GM12878 (cell line): Measurements from ENCODE around the gene ING3. TPM values are rescaled to one million over a fixed set of nuclear protein-coding genes. Genes with fewer than 3 reads are reported as not detected.

ENCODE experiments used
- ATAC-seq: fragments of 200-7000 bp; cut with Tn5 transposase; 3 replicates; pipeline ENCODE4 v1.9.1; 2020; ENCODE audit warnings: mild to moderate bottlenecking, moderate library complexity
- BruUV-seq: library from RNA; stranded (reverse); fragments of 400-500 nt; replicated peaks from 2 replicates; lab custom pipeline; 2021; lab: Mats Ljungman, UMichigan
- CTCF ChIA-PET: fragments of 300-600 bp; sonication (Branson Sonifier 250); formaldehyde crosslinking; extraction: SDS; loops from one replicate; lab custom pipeline; 2021; ENCODE audit warnings: inconsistent platforms; lab: Yijun Ruan, JAX
- POLR2A ChIA-PET: fragments of 350-600 bp; formaldehyde crosslinking; extraction: SDS; loops from one replicate; lab custom pipeline; 2021; ENCODE audit warnings: inconsistent platforms; lab: Charles Lee
- RAD21 ChIA-PET: fragments of 300-600 bp; sonication (Branson Sonifier 250); formaldehyde crosslinking; loops from one replicate; lab custom pipeline; 2023; ENCODE audit warnings: antibody characterized with exemption; ENCODE audit not compliant: unreplicated experiment; lab: Charles Lee
- SMC1A ChIA-PET: fragments of 300-600 bp; sonication (Branson Sonifier 250); formaldehyde crosslinking; loops from one replicate; lab custom pipeline; 2023; ENCODE audit not compliant: unreplicated experiment, uncharacterized antibody; lab: Charles Lee
- DNase-seq: peaks from one replicate; pipeline ENCODE4 v3.0.0-alpha.2; 2011; ENCODE audit warnings: low read depth, low spot score
- FAIRE-seq: peaks from 3 replicates; lab custom pipeline; 2011; peaks lifted over from hg19 to GRCh38; lab: Jason Lieb, UNC
- H2AFZ ChIP-seq: 2 replicates; pipeline ENCODE4 v1.6.0; 2011; ENCODE audit warnings: low read depth, low read length, control low read depth; ENCODE audit not compliant: control insufficient read depth
- H3K27ac ChIP-seq: 2 replicates; pipeline ENCODE4 v1.5.1; 2011; ENCODE audit warnings: control low read depth; ENCODE audit not compliant: control insufficient read depth, insufficient read depth
- H3K27me3 ChIP-seq, 2 experiments: replicated peaks in 1 of 2; 2 replicates each; pipeline versions ENCODE4 v1.6.0 to v1.6.1; 2011; ENCODE audit warnings: low read length in 1 of 2; ENCODE audit not compliant: control insufficient read depth in 2 of 2, insufficient read depth in 2 of 2
- H3K36me3 ChIP-seq, 2 experiments: 2 replicates each; pipeline ENCODE4 v1.5.1; 2011; ENCODE audit warnings: low read length in 1 of 2; ENCODE audit not compliant: control insufficient read depth in 2 of 2, insufficient read depth in 2 of 2
- H3K4me1 ChIP-seq: 2 replicates; pipeline ENCODE4 v1.6.1; 2011; ENCODE audit warnings: mild to moderate bottlenecking, low read length, moderate library complexity, mixed read lengths; ENCODE audit not compliant: control insufficient read depth, insufficient read depth
- H3K4me2 ChIP-seq: 2 replicates; pipeline ENCODE4 v1.6.0; 2011; ENCODE audit warnings: control low read depth; ENCODE audit not compliant: control insufficient read depth, insufficient read depth
- H3K4me3 ChIP-seq: fragments of 200-600 bp; sonication (generic); 2 replicates; pipeline ENCODE4 v1.5.1; 2016
- H3K79me2 ChIP-seq: 2 replicates; pipeline ENCODE4 v1.6.0; 2011; ENCODE audit warnings: low read length; ENCODE audit not compliant: control insufficient read depth, insufficient read depth
- H3K9ac ChIP-seq: 2 replicates; pipeline ENCODE4 v1.8.0; 2011; ENCODE audit warnings: low read length, control low read depth, mixed read lengths; ENCODE audit not compliant: control insufficient read depth, insufficient read depth
- H3K9me3 ChIP-seq: replicated peaks from 3 replicates; pipeline ENCODE4 v1.5.1; 2011; ENCODE audit warnings: mild to moderate bottlenecking, low read length; ENCODE audit not compliant: control insufficient read depth, insufficient read depth
- H4K20me1 ChIP-seq: 2 replicates; pipeline ENCODE4 v1.6.0; 2011; ENCODE audit not compliant: control insufficient read depth, insufficient read depth
- ATF2 ChIP-seq: IDR thresholded peaks from 2 replicates; pipeline ENCODE4 v1.6.1; 2012; ENCODE audit warnings: low read length, inconsistent platforms
- ATF3 ChIP-seq: IDR thresholded peaks from 2 replicates; pipeline ENCODE4 v1.6.1; 2011; ENCODE audit warnings: low read depth, mild to moderate bottlenecking, low read length, moderate library complexity, borderline replicate concordance; ENCODE audit errors: extremely low read depth
- ATF7 ChIP-seq: fragments of 450-650 bp; IDR thresholded peaks from 2 replicates; pipeline ENCODE4 v1.6.1; 2016; ENCODE audit warnings: low read depth, mild to moderate bottlenecking
- BHLHE40 ChIP-seq, 2 experiments: fragments of 450-650 bp in 1 of 2; IDR thresholded peaks; 2 replicates each; pipeline ENCODE4 v1.6.1; 2011 to 2017; ENCODE audit warnings: low read depth in 2 of 2, borderline replicate concordance in 1 of 2, improper control_type of control experiment in 1 of 2, low read length in 1 of 2, mild to moderate bottlenecking in 1 of 2
- CBX3 ChIP-seq: fragments of 200-600 bp; sonication (generic); IDR thresholded peaks from 2 replicates; pipeline ENCODE4 v1.6.1; 2016; ENCODE audit warnings: low read depth, borderline replicate concordance
- GATAD2B ChIP-seq: fragments of 450-650 bp; conservative IDR thresholded peaks from 2 replicates; pipeline ENCODE4 v1.6.1; 2017; ENCODE audit warnings: low read depth, mild to moderate bottlenecking, moderate library complexity
- MEF2A ChIP-seq: IDR thresholded peaks from 2 replicates; pipeline ENCODE4 v1.6.1; 2011; ENCODE audit warnings: low read depth, mild to moderate bottlenecking, low read length, moderate library complexity; ENCODE audit not compliant: insufficient read depth
- MEF2B ChIP-seq: fragments of 450-650 bp; IDR thresholded peaks from 2 replicates; pipeline ENCODE4 v1.6.1; 2018; ENCODE audit warnings: mild to moderate bottlenecking, moderate library complexity; ENCODE audit not compliant: partially characterized antibody, poor library complexity, severe bottlenecking
- MTA2 ChIP-seq: fragments of 450-650 bp; IDR thresholded peaks from 2 replicates; pipeline ENCODE4 v1.6.1; 2016; ENCODE audit warnings: low read depth, mild to moderate bottlenecking, moderate library complexity
- PAX8 ChIP-seq: fragments of 450-650 bp; IDR thresholded peaks from 2 replicates; pipeline ENCODE4 v1.6.1; 2017; ENCODE audit warnings: mild to moderate bottlenecking, moderate library complexity
- PML ChIP-seq: IDR thresholded peaks from 2 replicates; pipeline ENCODE4 v1.6.1; 2012; ENCODE audit warnings: low read length, inconsistent platforms
- RUNX3 ChIP-seq: IDR thresholded peaks from 2 replicates; pipeline ENCODE4 v1.6.1; 2012; ENCODE audit warnings: low read length, inconsistent platforms
- USF2 ChIP-seq: IDR thresholded peaks from 2 replicates; pipeline ENCODE4 v1.6.1; 2011; ENCODE audit warnings: low read depth, low read length, improper control_type of control experiment, borderline replicate concordance
- YBX1 ChIP-seq: fragments of 450-650 bp; IDR thresholded peaks from 2 replicates; pipeline ENCODE4 v1.6.1; 2016; ENCODE audit warnings: antibody characterized with exemption
- ZNF207 ChIP-seq: fragments of 450-650 bp; IDR thresholded peaks from 2 replicates; pipeline ENCODE4 v1.6.1; 2014; ENCODE audit warnings: antibody characterized with exemption, mild to moderate bottlenecking, borderline replicate concordance
- ZNF24 ChIP-seq: fragments of 450-650 bp; IDR thresholded peaks from 2 replicates; pipeline ENCODE4 v1.6.1; 2017; ENCODE audit warnings: antibody characterized with exemption, mild to moderate bottlenecking
- WGBS: methylation state at CpG from one replicate; pipeline ENCODE4 v1.1.6; 2016; ENCODE audit warnings: low lambda C conversion rate; ENCODE audit not compliant: insufficient replicate concordance, insufficient coverage; ENCODE audit errors: missing lambda C conversion rate; 5-methylcytosine and 5-hydroxymethylcytosine counted together
- in situ Hi-C: fragments of 300-500 bp; cut with MboI; formaldehyde crosslinking; loops from 9 replicates; pipeline ENCODE4 v1.14.3; 2018; ENCODE audit warnings: mixed read lengths
- intact Hi-C: fragments of 100-400 bp; cut with micrococcal nuclease; formaldehyde crosslinking; loops from one replicate; pipeline ENCODE4 v1.14.2; 2022; ENCODE audit not compliant: unreplicated experiment
- polyA plus RNA-seq, 11 experiments: library from polyadenylated mRNA; depleted of rRNA in 4 of 11; unstranded in 6 of 11; stranded (reverse) in 5 of 11; fragments of >200 nt; fragmentation: Nextera tagmentation in 4 of 11; fragmentation: Illumina TruSeq in 1 of 11; extraction: Ambion mirVana in 4 of 11; extraction: Trizol in 1 of 11; gene quantifications; 1 replicate in 1 of 11; 2 replicates in 10 of 11; pipeline versions ENCODE4 v1.2.1 to v1.2.3, GENCODE V29; 2011 to 2016; ENCODE audit warnings: inconsistent platforms in 2 of 11, missing spikeins in 2 of 11, low read depth in 1 of 11
- total RNA-seq, 4 experiments: library from RNA; depleted of rRNA in 3 of 4; stranded (reverse); fragments of >200 nt in 3 of 4; fragmentation: Illumina TruSeq in 1 of 4; extraction: Trizol in 1 of 4; gene quantifications; 2 replicates each; pipeline versions ENCODE4 v1.2.1 to v1.2.3, GENCODE V29; 2013 to 2021

ING3 gene
- total and polyA plus RNA-seq, 10 of the 15 experiments (the other 5 are each of a cell fraction or from before 2014, with no cell fraction given) = 12.1 to 60.8 (median 28.8) TPM

DNA sequence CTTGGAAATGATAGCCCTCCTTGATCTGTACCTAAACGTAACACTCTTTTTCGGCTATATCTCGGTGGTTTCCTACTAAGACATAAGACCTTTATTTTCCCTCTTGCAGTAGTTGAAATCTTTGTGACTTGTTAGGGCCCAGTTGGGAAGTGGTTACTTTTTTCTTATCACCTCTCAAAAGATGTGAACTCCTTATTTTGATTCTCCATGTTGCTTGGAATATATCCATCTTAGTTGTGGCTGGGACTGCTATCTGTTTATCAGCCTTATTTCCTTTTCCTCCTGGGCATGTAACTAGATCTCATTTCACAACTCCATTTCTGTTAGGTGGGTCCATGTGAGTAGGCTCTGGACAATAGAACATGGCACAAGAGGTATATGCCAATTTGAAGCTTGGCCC, 33.8 kb downstream of the ING3 start:
- SMC1A ChIA-PET = interaction anchor here (1.5 to 6.7 kb wide), 3 partner anchors 18 to 564 kb away, joined by 4 to 40 read pairs (median 7); no protein-coding TSS in a partner anchor
- no peak overlapping the region for H3K27ac ChIP-seq
- intact Hi-C loops = loop anchor here (10.0 kb wide), 1 partner anchor 1010 kb away; no protein-coding TSS in a partner anchor
- TF ChIP-seq CBX3 (no peak), RUNX3 (no peak), ATF7 (no peak), USF2 (no peak), PAX8 (no peak), MTA2 (no peak), PML (no peak), BHLHE40 (IDR thresholded peaks at IDR 0.05; ENCODE audit: borderline replicate concordance in 1 of 2, low read depth in 2 of 2, low read length in 1 of 2) (no peak), GATAD2B (no peak), MEF2B (no peak), YBX1 (no peak), MEF2A (no peak), ATF3 (no peak), ZNF24 (no peak), ZNF207 (no peak), ATF2 (no peak)
- TF ChIP-seq, all 136 proteins: peak for 0
- H3K9me3 ChIP-seq = no peaks in the 10 kb centered on the region
- FAIRE-seq (no peak), DNase-seq (no peak), ATAC-seq (no peak)
- ChIA-PET CTCF (interaction anchor here (0.7 to 8.1 kb wide), 7 partner anchors 14 to 178 kb away, joined by 3 to 111 read pairs (median 4); no protein-coding TSS in a partner anchor), POLR2A (no interaction called here), RAD21 (interaction anchor here (6.4 kb wide), 1 partner anchor 98 kb away, joined by 41 read pairs; no protein-coding TSS in a partner anchor)
- H3K4me2 ChIP-seq = no peak overlapping the region
- H3K36me3 ChIP-seq = no peaks in the 10 kb centered on the region
- H3K9ac ChIP-seq = no peak overlapping the region
- in situ Hi-C loops = no loop called here
- H3K27me3 ChIP-seq = peaks cover 0 to 9% of the 10 kb centered on the region in 2 experiments
- WGBS = 98% methylated on average over 3 of the region's 3 CpGs
- no peaks in the 10 kb centered on the region for H4K20me1 ChIP-seq
- no peak overlapping the region for H2AFZ ChIP-seq
- BruUV-seq = no TSS peak
- no peaks in the 10 kb centered on the region for H3K79me2 ChIP-seq
- peaks cover 12% of the 10 kb centered on the region for H3K4me1 ChIP-seq
- H3K4me3 ChIP-seq = no peak overlapping the region
